Keratinocyte (primary cell): ENCODE measurements around the gene OR5A2.

Source experiments
- CTCF ChIP-seq, 3 experiments: IDR thresholded peaks in 1 of 3; conservative IDR thresholded peaks in 1 of 3; optimal IDR thresholded peaks in 1 of 3; 2 replicates in 2 of 3; 3 replicates in 1 of 3; pipeline versions ENCODE3 to v1.5.1; 2011; ENCODE audit warnings: low read length in 3 of 3, mild to moderate bottlenecking in 3 of 3, moderate library complexity in 2 of 3, control low read depth in 1 of 3, inconsistent platforms in 1 of 3; ENCODE audit not compliant: insufficient read depth in 2 of 3; ENCODE audit errors: extremely low read depth in 1 of 3
- EZH2 ChIP-seq: IDR thresholded peaks from one replicate; pipeline ENCODE4 v1.6.1; 2012; ENCODE audit warnings: inconsistent platforms, mild to moderate bottlenecking, low read length, moderate library complexity

- TF ChIP-seq CTCF (optimal IDR thresholded peaks at IDR 0.05 in 1 of 3, IDR thresholded peaks at IDR 0.05 in 1 of 3, conservative IDR thresholded peaks at IDR 0.05 in 1 of 3; ENCODE audit: extremely low read depth in 1 of 3, insufficient read depth in 2 of 3, low read length in 3 of 3) (no peak), EZH2 (no peak)
These were observed 25.6 kb downstream of the OR5A2 start for GRCh38 chr11:59400461-59401261.
